ENCODE data around the gene SEMA4G. TPM values are rescaled to one million over a fixed set of nuclear protein-coding genes. Genes with fewer than 3 reads are reported as not detected.

The SEMA4G gene
- total and polyA plus RNA-seq, 2 of the 4 experiments (the other 2 are of a cell fraction), result 0.90 to 8.7 TPM

GRCh38 chr10:100981178-100981772, 12.0 kb downstream of the SEMA4G start:
- Histone ChIP-seq H2BK120ac (ENCODE audit: low read depth, low read length) (no peak overlapping the region), H3K23ac (ENCODE audit: low read depth, low read length) (no peak overlapping the region), H3K4me3 (ENCODE audit: insufficient read depth, low read depth, low read length) (no peak overlapping the region), H2AK9ac (replicated peaks; ENCODE audit: low read depth, low read length, poor library complexity) (no peak overlapping the region), H2AFZ (replicated peaks; ENCODE audit: low read length, poor library complexity) (no peak overlapping the region), H2AK5ac (ENCODE audit: low read depth, low read length) (no peak overlapping the region), H3K27ac (ENCODE audit: insufficient read depth, low read length) (no peak overlapping the region), H3K9ac (ENCODE audit: low read depth, low read length) (no peak overlapping the region), H3K79me1 (ENCODE audit: low read depth in 1 of 2, low read length in 2 of 2) (peaks cover 12 to 22% of the 10 kb centered on the region in 2 experiments; a peak in 3 of 4 replicates), H4K20me1 (ENCODE audit: insufficient read depth, low read length) (peaks cover 3% of the 10 kb centered on the region), H3K56ac (ENCODE audit: extremely low read depth, insufficient read depth, low read length) (no peak overlapping the region), H4K91ac (ENCODE audit: insufficient read depth, low read depth, low read length) (no peak overlapping the region), H3K27me3 (ENCODE audit: control insufficient read depth, insufficient read depth, low read length) (no peaks in the 10 kb centered on the region), H3K9me3 (ENCODE audit: control insufficient read depth, insufficient read depth, low read length) (no peaks in the 10 kb centered on the region), H2BK15ac (ENCODE audit: low read depth, low read length) (no peak overlapping the region), H2BK5ac (ENCODE audit: low read depth, low read length, poor library complexity, severe bottlenecking) (no peak overlapping the region), H4K5ac (ENCODE audit: low read depth, low read length) (no peak overlapping the region), H3K18ac (ENCODE audit: low read depth, low read length) (no peak overlapping the region), H3K4ac (ENCODE audit: low read depth, low read length) (no peak overlapping the region), H3K36me3 (ENCODE audit: control insufficient read depth, insufficient read depth, low read length) (peaks cover 35% of the 10 kb centered on the region), H4K8ac (ENCODE audit: low read depth in 2 of 2, low read length in 2 of 2) (no peak overlapping the region), H2BK20ac (ENCODE audit: low read depth, low read length) (no peak overlapping the region), H3K9me1 (ENCODE audit: insufficient read depth, low read length) (peaks cover 9% of the 10 kb centered on the region), H3K14ac (replicated peaks; ENCODE audit: low read depth, low read length) (no peak overlapping the region), H3K4me1 (ENCODE audit: control insufficient read depth, insufficient read depth, low read length) (no peaks in the 10 kb centered on the region), H3K4me2 (ENCODE audit: low read depth, low read length) (no peak overlapping the region)
- POLR2A ChIA-PET (ENCODE audit: unreplicated experiment), result no interaction called here
- in situ Hi-C loops (cut with MboI; ENCODE audit: low sequenced_read_pairs) (no loop called here), dilution Hi-C loops (cut with HindIII; ENCODE audit: low sequenced_read_pairs, unreplicated experiment) (no loop called here), intact Hi-C loops (cut with micrococcal nuclease) (no loop called here)
- ATAC-seq (ENCODE audit: low read depth) (no peak), DNase-seq (no peak)
- CTCF ChIA-PET, result no interaction called here
- WGBS, 2 experiments (ENCODE audit: extremely low coverage in 2 of 2, insufficient read length in 1 of 2), result no CpG with 5 or more reads among the region's 5 CpGs
- BruUV-seq (replicated peaks), result no TSS peak
- no peak for TF ChIP-seq ELK1 (IDR thresholded peaks at IDR 0.05; ENCODE audit: borderline replicate concordance, low read depth, low read length)
